HT1080 (cell line): ENCODE data around the gene RTCA. TPM values are rescaled to one million over a fixed set of nuclear protein-coding genes. Genes with fewer than 3 reads are reported as not detected.
"Not testable (repeated sequence)": the region's sequence is repeated elsewhere in the genome, so short reads cannot be mapped to it uniquely, and the experiment has no call there.

Experiments
- DNase-seq: peaks from one replicate; pipeline ENCODE4 v3.0.0-alpha.2; 2015; ENCODE audit warnings: low read depth
- polyA plus RNA-seq, 2 experiments: library from polyadenylated mRNA; depleted of rRNA; stranded (reverse); fragments of >200 nt; gene quantifications; 2 replicates each; pipeline ENCODE4 v1.2.3, GENCODE V29; 2015
- total RNA-seq: library from RNA; depleted of rRNA; stranded (reverse); fragments of >200 nt; shearing (Covaris generic); gene quantifications from 2 replicates; pipeline ENCODE4 v1.2.3, GENCODE V29; 2014; rRNA removed

RTCA gene
- 31.1 and 37.9 TPM in 2 replicates for total RNA-seq
- 38.6 and 40.6 TPM in 2 replicates for polyA plus RNA-seq (2015; cell fraction: cytosol; rRNA removed)
- polyA plus RNA-seq (2015; cell fraction: nucleus; rRNA removed): 23.9 and 26.2 TPM in 2 replicates

GRCh38 chr1:100265931-100266740 lies at the start of gene RTCA:
TSS of gene RTCA (plus strand) at chr1:100266216. CDS start at chr1:100266376, 160 bp downstream.
- peak; percentile 91 for DNase-seq

- DNase-seq: no peak
Observed at GRCh38 chr1:100217834-100218233, 48.2 kb upstream of the RTCA start.

- no peak for DNase-seq
Observed at GRCh38 chr1:100219457-100219856, 46.6 kb upstream of the RTCA start.

- DNase-seq: peak; percentile 28
Observed at GRCh38 chr1:100219883-100220282, 46.1 kb upstream of the RTCA start.

- DNase-seq: no peak
Observed at GRCh38 chr1:100222428-100222827, 43.6 kb upstream of the RTCA start.

GRCh38 chr1:100229681-100230443 lies 36.2 kb upstream of the RTCA start:
- no peak for DNase-seq

- DNase-seq: no peak
Observed at GRCh38 chr1:100230765-100231164, 35.3 kb upstream of the RTCA start.

GRCh38 chr1:100231721-100232120 lies 34.3 kb upstream of the RTCA start:
- DNase-seq: no peak

- DNase-seq: no peak
Observed at GRCh38 chr1:100232156-100232555, 33.9 kb upstream of the RTCA start.

- DNase-seq: not testable (repeated sequence)
Observed at GRCh38 chr1:100233566-100233965, 32.5 kb upstream of the RTCA start.

GRCh38 chr1:100234432-100234831 lies 31.6 kb upstream of the RTCA start:
- DNase-seq: no peak

- no peak for DNase-seq
Observed at GRCh38 chr1:100237091-100237490, 28.9 kb upstream of the RTCA start.

- DNase-seq: no peak
Observed at GRCh38 chr1:100239961-100240360, 26.1 kb upstream of the RTCA start.

GRCh38 chr1:100240631-100241030 lies 25.4 kb upstream of the RTCA start:
- no peak for DNase-seq

GRCh38 chr1:100246738-100247137 lies 19.3 kb upstream of the RTCA start:
- DNase-seq: no peak

- no peak for DNase-seq
Observed at GRCh38 chr1:100249155-100249536, 16.9 kb upstream of the RTCA start.

GRCh38 chr1:100249537-100250257 lies 16.3 kb upstream of the RTCA start, which contains the start of gene DBT:
TSS of gene DBT (minus strand) at chr1:100249834. CDS start at chr1:100249820, 14 bp downstream.
- DNase-seq: peak; percentile 93

GRCh38 chr1:100250264-100250663 lies 15.8 kb upstream of the RTCA start:
- no peak for DNase-seq

GRCh38 chr1:100250807-100251206 lies 15.2 kb upstream of the RTCA start:
- no peak for DNase-seq

- no peak for DNase-seq
Observed at GRCh38 chr1:100252901-100253300, 13.1 kb upstream of the RTCA start.

- no peak for DNase-seq
Observed at GRCh38 chr1:100253552-100253951, 12.5 kb upstream of the RTCA start.

GRCh38 chr1:100256273-100256672 lies 9.7 kb upstream of the RTCA start:
- not testable (repeated sequence) for DNase-seq
